NCI-H2171 treated with DMSO at 0.1 percent for 48 hours (cell line): ENCODE measurements around the gene ZNF225.
A peak's percentile ranks its signal among the peaks of the same experiment; 100 is the strongest.
"Not testable (repeated sequence)": the region's sequence is repeated elsewhere in the genome, so short reads cannot be mapped to it uniquely, and the experiment has no call there.

Experiments
- DNase-seq: peaks from one replicate; lab custom pipeline; 2025; lab: John Stamatoyannopoulos, UW

Gene ZNF225

DNA sequence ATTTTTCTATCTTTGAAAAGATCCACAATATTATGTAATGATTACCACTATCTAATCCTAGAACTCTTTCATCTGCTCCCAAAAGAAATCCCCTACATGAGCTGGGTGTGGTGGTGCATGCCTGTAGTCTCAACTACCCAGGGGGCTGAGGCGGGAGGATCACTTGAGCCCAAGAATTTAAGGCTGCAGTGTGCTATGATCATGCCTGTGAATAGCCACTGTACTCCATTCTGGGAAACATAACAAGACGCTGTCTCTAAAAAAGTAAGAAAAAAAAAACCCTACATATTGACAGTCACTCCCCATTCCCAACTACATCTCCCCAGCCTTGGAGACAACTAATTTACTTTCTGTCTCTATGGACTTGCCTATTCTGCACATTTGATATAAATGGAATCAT, 50.6 kb downstream of the ZNF225 start:
- no peak for DNase-seq

DNA sequence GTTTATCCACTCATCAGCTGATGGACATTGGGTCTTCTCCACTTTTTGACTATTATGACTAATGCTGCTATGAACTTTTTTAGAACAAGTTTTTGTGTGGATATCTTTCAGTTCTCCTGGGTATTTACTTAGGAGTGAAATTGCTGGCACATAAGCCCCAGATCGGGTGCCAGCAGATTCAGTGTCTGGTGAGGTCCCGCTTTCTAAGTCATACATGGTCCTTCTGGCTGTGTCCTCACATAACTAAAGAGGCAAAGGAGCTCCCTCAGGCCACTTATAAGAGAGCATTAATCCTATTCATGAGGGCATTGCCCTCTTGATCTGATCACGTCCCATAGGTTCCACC, 51.1 kb downstream of the ZNF225 start:
- DNase-seq = no peak

DNA sequence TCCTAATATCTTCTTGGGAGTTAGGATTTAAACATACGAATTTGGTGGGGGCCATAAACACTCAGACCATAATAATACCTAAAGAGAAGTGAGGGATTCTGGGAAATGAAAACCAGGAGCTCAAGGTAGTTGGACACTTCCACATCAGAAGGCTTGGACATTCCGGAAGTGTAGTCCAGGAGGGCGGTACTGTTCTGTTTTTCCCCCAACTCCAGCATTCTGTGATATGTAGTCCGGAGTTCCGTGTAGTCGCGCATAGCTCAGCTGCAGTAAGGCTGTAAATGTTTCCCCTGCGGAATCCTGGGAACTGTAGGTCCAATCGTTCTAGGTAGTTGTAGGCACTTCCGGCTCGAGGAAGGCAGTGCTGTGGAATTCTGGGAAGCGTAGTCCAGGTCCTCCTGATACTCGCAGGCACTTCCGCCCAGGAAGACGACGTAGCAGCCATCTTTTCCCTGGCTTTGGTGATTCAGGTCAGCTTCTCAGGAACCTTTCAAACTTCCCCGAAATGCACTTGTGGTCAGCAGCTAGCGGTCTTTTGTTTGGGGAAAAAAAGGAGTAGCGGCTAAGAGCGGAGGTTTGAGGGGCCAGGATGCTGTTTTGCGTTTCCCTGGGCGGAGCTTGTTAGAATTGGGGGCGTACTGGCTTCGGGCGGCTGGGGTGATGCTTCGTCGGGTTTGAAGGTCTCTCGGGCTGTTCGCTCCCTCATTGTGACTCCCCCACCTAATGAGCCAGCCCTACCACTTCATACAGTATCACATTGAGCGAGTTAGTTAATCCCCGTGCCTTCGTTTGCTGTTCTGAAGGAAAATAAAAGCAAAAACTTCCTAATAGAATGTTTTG, 51.7 kb downstream of the ZNF225 start, which contains the start of gene ZNF226:
TSS of gene ZNF226 (plus strand) at position 428 of the 840 bp plus-strand sequence. CDS start 4,981 bp downstream, outside the sequence.
- peak; percentile 99 for DNase-seq

DNA sequence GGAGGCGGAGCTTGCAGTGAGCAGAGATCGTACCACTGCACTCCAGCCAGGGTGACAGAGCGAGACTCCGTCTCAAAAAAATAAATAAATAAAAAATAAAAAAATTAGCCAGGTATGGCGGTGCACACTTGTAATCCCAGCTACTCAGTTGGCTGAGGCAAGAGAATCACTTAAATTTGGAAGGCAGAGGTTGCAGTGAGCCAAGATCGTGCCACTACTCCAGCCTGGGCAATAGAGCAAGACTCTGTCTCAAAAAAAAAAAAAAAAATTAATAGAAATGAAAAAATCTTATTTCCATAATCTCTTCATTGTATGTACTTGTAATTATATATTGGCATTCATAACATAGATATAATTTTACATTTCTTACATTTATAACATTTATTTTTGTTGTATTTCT, 57.5 kb downstream of the ZNF225 start:
- DNase-seq = not testable (repeated sequence)

DNA sequence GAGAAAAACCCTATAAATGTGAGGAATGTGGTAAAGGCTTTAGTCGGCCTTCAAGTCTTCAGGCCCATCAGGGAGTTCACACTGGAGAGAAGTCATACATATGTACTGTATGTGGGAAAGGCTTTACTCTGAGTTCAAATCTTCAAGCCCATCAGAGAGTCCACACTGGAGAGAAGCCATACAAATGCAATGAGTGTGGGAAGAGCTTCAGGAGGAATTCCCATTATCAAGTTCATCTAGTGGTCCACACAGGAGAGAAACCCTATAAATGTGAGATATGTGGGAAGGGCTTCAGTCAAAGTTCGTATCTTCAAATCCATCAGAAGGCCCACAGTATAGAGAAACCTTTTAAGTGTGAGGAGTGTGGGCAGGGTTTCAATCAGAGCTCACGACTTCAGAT, 63.4 kb downstream of the ZNF225 start:
- DNase-seq = no peak

GRCh38 chr19:44180968-44181367, 67.8 kb downstream of the ZNF225 start:
- no peak for DNase-seq

DNA sequence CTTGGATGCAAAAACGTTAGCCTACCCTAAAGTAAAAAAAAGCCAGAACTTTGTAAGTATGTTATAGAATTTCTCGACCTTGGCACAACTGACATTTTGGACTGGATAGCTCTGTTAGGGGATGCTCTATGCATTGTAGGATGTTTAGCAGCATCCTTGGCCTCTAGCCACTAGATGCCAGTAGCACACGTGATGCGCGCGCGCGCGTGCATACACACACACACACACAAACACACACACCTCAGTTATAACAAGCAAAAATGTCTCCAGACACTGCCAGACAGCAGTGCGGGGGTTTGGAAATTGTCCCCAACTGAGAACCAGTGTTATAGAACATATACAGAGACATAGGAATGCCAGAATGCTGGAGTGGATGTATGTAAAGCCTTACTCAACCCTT, 68.9 kb downstream of the ZNF225 start:
- no peak for DNase-seq
